Measurements from ENCODE around the gene FBXO11. TPM values are rescaled to one million over a fixed set of nuclear protein-coding genes. Genes with fewer than 3 reads are reported as not detected.
A peak's percentile ranks its signal among the peaks of the same experiment; 100 is the strongest.

FBXO11 gene
- total and polyA plus RNA-seq, 4 donors, result 9.2 to 46.8 (median 19.7) TPM

DNA sequence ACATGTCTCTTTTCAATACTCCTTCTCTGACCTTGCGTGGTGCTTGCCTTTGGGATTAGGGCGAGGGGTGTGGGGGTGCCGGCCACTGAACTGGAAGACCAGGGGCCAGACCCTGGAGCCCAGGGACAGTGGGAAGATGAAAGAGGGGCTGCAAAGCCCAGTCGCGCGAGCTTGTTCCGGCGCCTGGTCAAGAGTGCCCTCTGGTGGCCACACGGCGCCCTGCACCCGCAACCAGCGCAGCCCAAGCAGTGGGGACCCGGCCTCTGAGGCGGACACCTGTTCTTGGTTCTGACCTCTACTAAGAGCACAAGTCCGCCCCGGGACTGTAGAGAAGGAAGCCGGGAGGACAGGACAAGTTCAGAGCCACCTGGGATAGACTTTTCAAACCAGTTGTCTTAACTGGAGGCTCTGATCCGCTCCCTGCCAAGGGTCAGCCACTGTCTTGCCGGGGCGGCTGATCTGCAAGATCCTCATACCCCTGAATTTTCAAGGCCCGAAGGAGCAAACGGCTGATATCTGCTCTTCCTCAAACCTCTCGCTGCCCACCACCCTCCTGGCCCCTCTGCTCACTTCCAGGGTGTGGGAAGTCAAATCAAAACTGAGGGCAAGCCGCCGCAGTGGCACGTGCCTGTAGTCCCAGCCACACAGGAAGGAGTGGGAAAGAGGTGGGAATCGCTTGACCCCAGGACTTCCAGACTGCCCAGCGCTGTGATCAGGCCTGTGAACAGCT lies 138.3 kb downstream of the FBXO11 start:
- Histone ChIP-seq H3K4me1 (ENCODE audit: control insufficient read depth in 4 of 4, insufficient read depth in 4 of 4, low read length in 3 of 4) (peaks cover 0 to 9% (median 7%) of the 10 kb centered on the region in 4 donors), H3K9ac (ENCODE audit: low read depth in 1 of 2, low read length in 2 of 2) (no peak overlapping the region), H3K36me3 (ENCODE audit: control insufficient read depth in 4 of 4, insufficient read depth in 3 of 4, low read depth in 1 of 4, low read length in 3 of 4) (no peaks in the 10 kb centered on the region), H3K4me3 (ENCODE audit: low read depth in 1 of 3, low read length in 3 of 3) (no peak overlapping the region), H3K9me3 (ENCODE audit: control insufficient read depth in 4 of 4, low read length in 3 of 4) (no peaks in the 10 kb centered on the region), H3K27me3 (ENCODE audit: control insufficient read depth in 4 of 4, insufficient read depth in 4 of 4, low read length in 3 of 4) (no peaks in the 10 kb centered on the region), H3K27ac (ENCODE audit: low read depth in 1 of 2, low read length in 2 of 2) (peak overlapping the region in 1 of 2 donors; percentile 25)
- peak; percentile 85 for DNase-seq (ENCODE audit: low spot score)
- WGBS, result 28% methylated on average over 28 of the region's 28 CpGs
- TF ChIP-seq YY1 (IDR thresholded peaks at IDR 0.05) (no peak), RAD21 (IDR thresholded peaks at IDR 0.05) (peak; percentile 90 to 96), HNF4G (IDR thresholded peaks at IDR 0.05) (no peak), FOXA1 (IDR thresholded peaks at IDR 0.05) (no peak), GABPA (IDR thresholded peaks at IDR 0.05 in 1 of 2, conservative IDR thresholded peaks at IDR 0.05 in 1 of 2) (no peak), CTCF (IDR thresholded peaks at IDR 0.05; ENCODE audit: low read depth, low read length, missing input control) (peak; percentile 93)

GRCh38 chr2:47767497-47767844 lies 138.8 kb downstream of the FBXO11 start:
- H3K9ac ChIP-seq (ENCODE audit: low read depth in 1 of 2, low read length in 2 of 2), result no peak overlapping the region
- H3K9me3 ChIP-seq (ENCODE audit: control insufficient read depth in 4 of 4, low read length in 3 of 4), result no peaks in the 10 kb centered on the region
- H3K27ac ChIP-seq (ENCODE audit: low read depth in 1 of 2, low read length in 2 of 2), result peak overlapping the region; percentile 25 to 37
- peaks cover 0 to 9% (median 7%) of the 10 kb centered on the region in 4 donors for H3K4me1 ChIP-seq (ENCODE audit: control insufficient read depth in 4 of 4, insufficient read depth in 4 of 4, low read length in 3 of 4)
- H3K36me3 ChIP-seq (ENCODE audit: control insufficient read depth in 4 of 4, insufficient read depth in 3 of 4, low read depth in 1 of 4, low read length in 3 of 4), result no peaks in the 10 kb centered on the region
- DNase-seq (ENCODE audit: low spot score), result no peak
- TF ChIP-seq HNF4G (IDR thresholded peaks at IDR 0.05) (no peak), GABPA (IDR thresholded peaks at IDR 0.05 in 1 of 2, conservative IDR thresholded peaks at IDR 0.05 in 1 of 2) (no peak), ATF3 (IDR thresholded peaks at IDR 0.05) (no peak), YY1 (IDR thresholded peaks at IDR 0.05) (peak; percentile 36)
- TF ChIP-seq, protein P1, sequence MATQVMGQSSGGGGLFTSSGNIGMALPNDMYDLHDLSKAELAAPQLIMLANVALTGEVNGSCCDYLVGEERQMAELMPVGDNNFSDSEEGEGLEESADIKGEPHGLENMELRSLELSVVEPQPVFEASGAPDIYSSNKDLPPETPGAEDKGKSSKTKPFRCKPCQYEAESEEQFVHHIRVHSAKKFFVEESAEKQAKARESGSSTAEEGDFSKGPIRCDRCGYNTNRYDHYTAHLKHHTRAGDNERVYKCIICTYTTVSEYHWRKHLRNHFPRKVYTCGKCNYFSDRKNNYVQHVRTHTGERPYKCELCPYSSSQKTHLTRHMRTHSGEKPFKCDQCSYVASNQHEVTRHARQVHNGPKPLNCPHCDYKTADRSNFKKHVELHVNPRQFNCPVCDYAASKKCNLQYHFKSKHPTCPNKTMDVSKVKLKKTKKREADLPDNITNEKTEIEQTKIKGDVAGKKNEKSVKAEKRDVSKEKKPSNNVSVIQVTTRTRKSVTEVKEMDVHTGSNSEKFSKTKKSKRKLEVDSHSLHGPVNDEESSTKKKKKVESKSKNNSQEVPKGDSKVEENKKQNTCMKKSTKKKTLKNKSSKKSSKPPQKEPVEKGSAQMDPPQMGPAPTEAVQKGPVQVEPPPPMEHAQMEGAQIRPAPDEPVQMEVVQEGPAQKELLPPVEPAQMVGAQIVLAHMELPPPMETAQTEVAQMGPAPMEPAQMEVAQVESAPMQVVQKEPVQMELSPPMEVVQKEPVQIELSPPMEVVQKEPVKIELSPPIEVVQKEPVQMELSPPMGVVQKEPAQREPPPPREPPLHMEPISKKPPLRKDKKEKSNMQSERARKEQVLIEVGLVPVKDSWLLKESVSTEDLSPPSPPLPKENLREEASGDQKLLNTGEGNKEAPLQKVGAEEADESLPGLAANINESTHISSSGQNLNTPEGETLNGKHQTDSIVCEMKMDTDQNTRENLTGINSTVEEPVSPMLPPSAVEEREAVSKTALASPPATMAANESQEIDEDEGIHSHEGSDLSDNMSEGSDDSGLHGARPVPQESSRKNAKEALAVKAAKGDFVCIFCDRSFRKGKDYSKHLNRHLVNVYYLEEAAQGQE (IDR thresholded peaks at IDR 0.05), result peak; percentile 3
- WGBS, result 50% methylated on average over 3 of the region's 3 CpGs
- no peak overlapping the region for H3K4me3 ChIP-seq (ENCODE audit: low read depth in 1 of 3, low read length in 3 of 3)
- no peaks in the 10 kb centered on the region for H3K27me3 ChIP-seq (ENCODE audit: control insufficient read depth in 4 of 4, insufficient read depth in 4 of 4, low read length in 3 of 4)

GRCh38 chr2:47751856-47752414 lies 154.4 kb downstream of the FBXO11 start:
- no peak for DNase-seq (ENCODE audit: low spot score)
- 78% methylated on average over 10 of the region's 10 CpGs for WGBS
- Histone ChIP-seq H3K9ac (ENCODE audit: low read depth in 1 of 2, low read length in 2 of 2) (no peak overlapping the region), H3K27ac (ENCODE audit: low read depth in 1 of 2, low read length in 2 of 2) (no peak overlapping the region), H3K27me3 (ENCODE audit: control insufficient read depth in 4 of 4, insufficient read depth in 4 of 4, low read length in 3 of 4) (no peaks in the 10 kb centered on the region), H3K4me3 (ENCODE audit: low read depth in 1 of 3, low read length in 3 of 3) (no peak overlapping the region), H3K4me1 (ENCODE audit: control insufficient read depth in 4 of 4, insufficient read depth in 4 of 4, low read length in 3 of 4) (no peaks in the 10 kb centered on the region), H3K36me3 (ENCODE audit: control insufficient read depth in 4 of 4, insufficient read depth in 3 of 4, low read depth in 1 of 4, low read length in 3 of 4) (no peaks in the 10 kb centered on the region), H3K9me3 (ENCODE audit: control insufficient read depth in 4 of 4, low read length in 3 of 4) (peaks cover 0 to 2% (median 0%) of the 10 kb centered on the region in 4 donors)
- no peak for TF ChIP-seq SP1 (IDR thresholded peaks at IDR 0.05)
- TF ChIP-seq RXRA (IDR thresholded peaks at IDR 0.05), result no peak
- TF ChIP-seq FOXA2 (IDR thresholded peaks at IDR 0.05), result no peak
- TF ChIP-seq, protein P1 (IDR thresholded peaks at IDR 0.05), result no peak
- TF ChIP-seq EGR1 (IDR thresholded peaks at IDR 0.05; ENCODE audit: low read depth in 2 of 2), result no peak
- TF ChIP-seq HNF4G (IDR thresholded peaks at IDR 0.05), result no peak
- TF ChIP-seq TAF1 (conservative IDR thresholded peaks at IDR 0.05), result no peak
- TF ChIP-seq, protein P2, sequence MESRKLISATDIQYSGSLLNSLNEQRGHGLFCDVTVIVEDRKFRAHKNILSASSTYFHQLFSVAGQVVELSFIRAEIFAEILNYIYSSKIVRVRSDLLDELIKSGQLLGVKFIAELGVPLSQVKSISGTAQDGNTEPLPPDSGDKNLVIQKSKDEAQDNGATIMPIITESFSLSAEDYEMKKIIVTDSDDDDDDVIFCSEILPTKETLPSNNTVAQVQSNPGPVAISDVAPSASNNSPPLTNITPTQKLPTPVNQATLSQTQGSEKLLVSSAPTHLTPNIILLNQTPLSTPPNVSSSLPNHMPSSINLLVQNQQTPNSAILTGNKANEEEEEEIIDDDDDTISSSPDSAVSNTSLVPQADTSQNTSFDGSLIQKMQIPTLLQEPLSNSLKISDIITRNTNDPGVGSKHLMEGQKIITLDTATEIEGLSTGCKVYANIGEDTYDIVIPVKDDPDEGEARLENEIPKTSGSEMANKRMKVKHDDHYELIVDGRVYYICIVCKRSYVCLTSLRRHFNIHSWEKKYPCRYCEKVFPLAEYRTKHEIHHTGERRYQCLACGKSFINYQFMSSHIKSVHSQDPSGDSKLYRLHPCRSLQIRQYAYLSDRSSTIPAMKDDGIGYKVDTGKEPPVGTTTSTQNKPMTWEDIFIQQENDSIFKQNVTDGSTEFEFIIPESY (IDR thresholded peaks at IDR 0.05), result no peak
- TF ChIP-seq RAD21 (IDR thresholded peaks at IDR 0.05), result no peak

Data from liver (tissue), 9 donors.